ENCODE data around the gene ALG6.
"Not testable (repeated sequence)": the region's sequence is repeated elsewhere in the genome, so short reads cannot be mapped to it uniquely, and the experiment has no call there.

The ALG6 gene

GRCh38 chr1:63407002-63407401, 39.6 kb downstream of the ALG6 start:
- no peak for TF ChIP-seq Cebpa-rat (IDR thresholded peaks at IDR 0.05)
- H3K36me3 ChIP-seq = peaks cover 43% of the 10 kb centered on the region

DNA sequence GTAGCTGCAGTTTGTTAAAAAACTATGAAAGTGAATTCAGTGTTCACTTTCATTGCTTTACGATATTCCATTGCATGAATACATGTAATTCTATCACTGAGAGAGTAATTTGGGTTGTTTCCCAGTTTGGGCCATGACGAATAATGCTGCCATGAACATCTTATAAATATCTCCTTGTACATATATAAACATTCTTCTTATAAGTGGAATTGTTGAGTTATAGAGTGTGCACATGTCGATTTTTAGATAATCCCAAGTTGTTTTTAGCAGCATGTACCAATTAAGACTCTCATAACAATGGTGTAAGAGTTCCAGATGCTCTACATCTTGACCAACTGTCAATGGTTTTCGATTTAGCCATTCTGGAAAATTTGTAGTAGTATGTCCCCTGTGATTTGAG, 40.9 kb downstream of the ALG6 start:
- Histone ChIP-seq H3K9ac (no peak overlapping the region), H3K4me3 (no peak overlapping the region), H4K20me1 (no peaks in the 10 kb centered on the region), H3K36me3 (peaks cover 45% of the 10 kb centered on the region), H3K27ac (no peak overlapping the region), H3K9me3 (no peaks in the 10 kb centered on the region), H3K4me2 (no peak overlapping the region), H3K27me3 (no peaks in the 10 kb centered on the region), H3K4me1 (no peaks in the 10 kb centered on the region)
- no peak for TF ChIP-seq Cebpa-rat (IDR thresholded peaks at IDR 0.05)

More at GRCh38 chr1:63407002-63407401, 39.6 kb downstream of the ALG6 start:
- no peaks in the 10 kb centered on the region for H3K4me1 ChIP-seq
- no peak overlapping the region for H3K27ac ChIP-seq
- H3K4me2 ChIP-seq = no peak overlapping the region
- H3K4me3 ChIP-seq = no peak overlapping the region
- H3K9me3 ChIP-seq = no peaks in the 10 kb centered on the region
- H4K20me1 ChIP-seq = no peaks in the 10 kb centered on the region
- no peak overlapping the region for H3K9ac ChIP-seq
- no peaks in the 10 kb centered on the region for H3K27me3 ChIP-seq

DNA sequence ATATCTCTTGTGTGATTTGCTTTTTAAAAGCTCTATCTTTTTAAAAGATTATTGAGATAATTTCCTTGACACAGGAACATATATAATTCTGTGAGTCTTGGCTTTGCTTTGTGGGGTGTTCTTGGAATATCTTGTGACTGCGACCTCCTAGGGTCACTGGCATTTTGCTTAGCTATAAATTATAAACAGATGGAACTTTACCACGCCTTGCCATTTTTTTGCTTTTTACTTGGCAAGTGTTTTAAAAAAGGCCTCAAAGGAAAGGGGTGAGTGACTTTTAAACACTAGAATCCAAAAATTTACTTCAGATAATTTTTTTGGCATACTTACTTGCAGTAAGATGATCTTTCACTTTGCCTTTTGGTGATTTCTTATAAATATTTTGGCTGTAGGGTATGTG, 43.6 kb downstream of the ALG6 start:
- Histone ChIP-seq H4K20me1 (no peaks in the 10 kb centered on the region), H3K9ac (no peak overlapping the region), H3K27ac (no peak overlapping the region), H3K4me1 (no peaks in the 10 kb centered on the region), H3K27me3 (no peaks in the 10 kb centered on the region), H3K9me3 (no peaks in the 10 kb centered on the region), H3K4me2 (no peak overlapping the region), H3K4me3 (no peak overlapping the region), H3K36me3 (peaks cover 44% of the 10 kb centered on the region)
- no peak for TF ChIP-seq Cebpa-rat (IDR thresholded peaks at IDR 0.05)

DNA sequence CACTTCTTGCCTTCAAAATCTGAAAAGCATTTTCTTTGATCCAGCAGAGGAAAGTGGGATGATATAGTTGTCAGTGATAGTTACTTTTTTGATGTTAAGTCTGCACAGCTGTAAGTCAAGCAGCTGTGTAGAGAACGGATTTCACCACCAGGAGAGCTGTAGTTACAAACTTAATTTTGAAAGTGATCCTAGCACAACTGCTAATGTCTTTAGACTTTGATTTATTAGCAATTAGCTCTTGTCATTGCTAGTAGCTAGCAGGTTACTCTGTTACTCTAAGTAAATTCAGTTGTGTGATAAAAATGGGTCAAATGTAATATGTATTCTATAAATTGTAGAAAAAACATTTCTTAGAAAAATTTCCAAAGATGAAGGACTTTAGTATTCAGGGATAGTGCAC, 46.0 kb downstream of the ALG6 start:
- no peak for TF ChIP-seq Cebpa-rat (IDR thresholded peaks at IDR 0.05)
- no peak overlapping the region for H3K27ac ChIP-seq
- no peak overlapping the region for H3K4me2 ChIP-seq
- H3K9ac ChIP-seq = no peak overlapping the region
- H3K4me3 ChIP-seq = no peak overlapping the region
- peaks cover 48% of the 10 kb centered on the region for H3K36me3 ChIP-seq
- H3K27me3 ChIP-seq = no peaks in the 10 kb centered on the region
- no peaks in the 10 kb centered on the region for H3K4me1 ChIP-seq
- H3K9me3 ChIP-seq = no peaks in the 10 kb centered on the region
- H4K20me1 ChIP-seq = no peaks in the 10 kb centered on the region

DNA sequence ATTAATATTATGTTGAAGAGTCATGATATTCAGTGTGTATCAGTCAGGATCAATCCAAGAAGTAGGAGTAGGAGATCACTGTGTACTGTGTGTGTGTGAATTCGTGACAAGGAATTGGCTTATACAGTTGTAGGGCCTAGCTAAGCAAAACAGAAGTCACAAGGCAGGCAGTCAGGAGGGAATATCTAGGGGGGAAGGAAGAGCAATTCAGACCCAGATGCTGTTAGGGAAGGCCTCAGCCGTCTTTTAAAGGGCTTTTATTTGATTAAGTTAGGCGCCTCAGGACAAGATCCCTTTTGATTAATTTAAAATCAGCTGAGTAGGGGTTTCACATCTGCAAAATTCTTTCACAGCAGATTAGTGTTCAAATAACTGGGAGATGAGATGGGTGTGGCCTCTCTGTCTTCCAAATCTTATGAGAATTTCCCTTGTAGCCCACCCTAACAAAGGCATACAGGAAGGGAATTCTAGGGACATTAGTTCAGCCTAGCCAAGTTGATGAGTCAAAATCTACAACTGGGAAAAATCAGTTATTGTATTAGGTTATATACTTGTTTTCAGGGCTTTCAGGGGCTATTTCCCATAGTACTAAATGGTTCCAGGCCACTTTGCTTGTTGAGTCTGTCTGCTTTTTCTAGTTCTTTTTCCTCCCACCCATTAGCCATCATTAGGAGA, 47.4 kb downstream of the ALG6 start:
- no peak overlapping the region for H3K27ac ChIP-seq
- no peaks in the 10 kb centered on the region for H3K9me3 ChIP-seq
- no peak for TF ChIP-seq Cebpa-rat (IDR thresholded peaks at IDR 0.05)
- peaks cover 47% of the 10 kb centered on the region for H3K36me3 ChIP-seq
- no peak overlapping the region for H3K9ac ChIP-seq
- H3K4me3 ChIP-seq = no peak overlapping the region
- H3K27me3 ChIP-seq = no peaks in the 10 kb centered on the region
- no peaks in the 10 kb centered on the region for H3K4me1 ChIP-seq
- H4K20me1 ChIP-seq = no peaks in the 10 kb centered on the region
- H3K4me2 ChIP-seq = no peak overlapping the region

DNA sequence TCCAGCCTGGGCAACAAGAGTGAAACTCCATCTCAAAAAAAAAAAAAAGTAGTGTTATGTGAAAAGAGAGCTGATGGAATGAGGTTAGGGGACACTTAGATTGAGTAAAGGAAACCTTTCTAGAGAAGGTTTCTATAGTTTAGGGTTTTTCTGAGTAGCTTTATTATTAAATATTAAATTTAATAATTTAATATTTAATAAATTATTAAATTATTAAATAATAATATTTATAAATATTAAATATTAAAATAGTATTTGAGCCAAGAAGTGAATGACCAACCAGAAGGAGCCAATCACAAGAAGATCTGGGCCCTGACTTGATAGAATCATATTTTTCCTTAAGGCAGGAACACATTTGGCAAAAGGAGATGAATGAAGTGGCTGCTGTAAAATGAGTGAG, 50.7 kb downstream of the ALG6 start:
- Histone ChIP-seq H3K9ac (no peak overlapping the region), H4K20me1 (no peaks in the 10 kb centered on the region), H3K27me3 (no peaks in the 10 kb centered on the region), H3K4me3 (no peak overlapping the region), H3K27ac (no peak overlapping the region), H3K36me3 (peaks cover 44% of the 10 kb centered on the region), H3K9me3 (no peaks in the 10 kb centered on the region), H3K4me2 (no peak overlapping the region), H3K4me1 (no peaks in the 10 kb centered on the region)
- TF ChIP-seq Cebpa-rat (IDR thresholded peaks at IDR 0.05) = no peak

GRCh38 chr1:63420746-63421145, 53.3 kb downstream of the ALG6 start:
- not testable (repeated sequence) for H3K4me2 ChIP-seq, H3K4me3 ChIP-seq, H3K4me1 ChIP-seq, H3K27ac ChIP-seq, H3K9me3 ChIP-seq, H4K20me1 ChIP-seq, H3K27me3 ChIP-seq, H3K9ac ChIP-seq
- peaks cover 25% of the 10 kb centered on the region for H3K36me3 ChIP-seq

- peaks cover 16% of the 10 kb centered on the region for H3K36me3 ChIP-seq
- H3K27ac ChIP-seq = no peak overlapping the region
- H4K20me1 ChIP-seq = no peaks in the 10 kb centered on the region
- no peak overlapping the region for H3K4me3 ChIP-seq
- H3K9ac ChIP-seq = no peak overlapping the region
- no peaks in the 10 kb centered on the region for H3K27me3 ChIP-seq
- H3K9me3 ChIP-seq = no peaks in the 10 kb centered on the region
- H3K4me1 ChIP-seq = no peaks in the 10 kb centered on the region
- no peak overlapping the region for H3K4me2 ChIP-seq
- TF ChIP-seq Cebpa-rat (IDR thresholded peaks at IDR 0.05) = no peak
Observed at GRCh38 chr1:63423649-63424048, 56.2 kb downstream of the ALG6 start.

DNA sequence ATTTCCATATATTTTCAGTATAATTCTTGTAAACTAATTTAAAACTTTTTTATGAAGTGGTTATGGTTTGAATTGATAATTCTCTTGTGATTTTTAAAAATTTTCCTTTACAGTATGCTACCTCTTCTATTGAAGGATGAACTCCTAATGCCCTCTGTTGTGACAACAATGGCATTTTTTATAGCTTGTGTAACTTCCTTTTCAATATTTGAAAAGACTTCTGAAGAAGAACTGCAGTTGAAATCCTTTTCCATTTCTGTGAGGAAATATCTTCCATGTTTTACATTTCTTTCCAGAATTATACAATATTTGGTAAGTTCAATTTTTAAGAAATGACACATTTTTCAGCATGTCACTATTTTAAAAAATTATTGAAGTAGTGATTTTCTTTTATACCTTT, 61.4 kb downstream of the ALG6 start:
- H3K27me3 ChIP-seq = no peaks in the 10 kb centered on the region
- H3K4me2 ChIP-seq = no peak overlapping the region
- no peaks in the 10 kb centered on the region for H3K4me1 ChIP-seq
- H3K9me3 ChIP-seq = peaks cover 23% of the 10 kb centered on the region
- H3K27ac ChIP-seq = no peak overlapping the region
- no peaks in the 10 kb centered on the region for H4K20me1 ChIP-seq
- peaks cover 26% of the 10 kb centered on the region for H3K36me3 ChIP-seq
- no peak for TF ChIP-seq Cebpa-rat (IDR thresholded peaks at IDR 0.05)
- no peak overlapping the region for H3K9ac ChIP-seq
- H3K4me3 ChIP-seq = no peak overlapping the region

- Histone ChIP-seq H3K9ac (no peak overlapping the region), H3K27me3 (no peaks in the 10 kb centered on the region), H3K4me2 (no peak overlapping the region), H3K36me3 (peaks cover 26% of the 10 kb centered on the region), H3K4me1 (no peaks in the 10 kb centered on the region), H3K27ac (no peak overlapping the region), H4K20me1 (no peaks in the 10 kb centered on the region), H3K9me3 (peaks cover 23% of the 10 kb centered on the region), H3K4me3 (no peak overlapping the region)
- TF ChIP-seq Cebpa-rat (IDR thresholded peaks at IDR 0.05) = no peak
Observed at GRCh38 chr1:63429281-63429680, 61.9 kb downstream of the ALG6 start.

DNA sequence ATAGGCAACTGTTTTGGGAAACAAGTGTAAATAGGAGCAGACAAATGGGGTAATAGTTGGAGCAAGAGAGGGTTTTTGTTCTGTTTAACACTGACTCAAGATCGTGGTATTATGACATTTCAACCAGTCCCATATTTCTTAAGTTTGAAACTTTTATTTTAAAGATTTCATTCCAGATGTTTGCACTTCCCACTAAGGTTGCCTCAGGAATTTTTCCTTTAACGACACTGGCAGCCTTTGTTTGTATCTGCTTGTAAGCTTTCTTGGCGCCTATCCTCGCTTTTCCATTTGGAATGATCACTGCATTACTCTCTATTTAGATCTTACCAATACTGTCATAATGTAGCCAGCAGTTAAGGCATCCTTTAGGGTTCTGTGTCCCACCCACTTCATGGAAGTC, 67.7 kb downstream of the ALG6 start:
- Histone ChIP-seq H3K27ac (no peak overlapping the region), H3K9me3 (peaks cover 13% of the 10 kb centered on the region), H3K36me3 (peaks cover 31% of the 10 kb centered on the region), H3K4me1 (peaks cover 5% of the 10 kb centered on the region; the same call in 1 of the 2 replicates), H3K4me3 (no peak overlapping the region), H3K4me2 (no peak overlapping the region), H4K20me1 (no peaks in the 10 kb centered on the region), H3K9ac (no peak overlapping the region), H3K27me3 (no peaks in the 10 kb centered on the region)
- TF ChIP-seq Cebpa-rat (IDR thresholded peaks at IDR 0.05) = no peak

All from BLaER1 (cell line).